AG10803 (cell line): ENCODE data around the gene AP1B1.

Experiments
- DNase-seq: peaks from one replicate; pipeline ENCODE4 v3.0.0; 2010; ENCODE audit warnings: low read depth
- H3K4me3 ChIP-seq: 2 replicates; pipeline ENCODE4 v1.5.1; 2011; ENCODE audit warnings: mild to moderate bottlenecking, low read length, control low read depth
- TF ChIP-seq, protein P1 (sequence below): conservative IDR thresholded peaks from 2 replicates; pipeline ENCODE4 v1.5.1; 2011; ENCODE audit warnings: mild to moderate bottlenecking, low read length, control low read depth, inconsistent platforms

The AP1B1 gene

GRCh38 chr22:29331658-29332300 lies 56.6 kb downstream of the AP1B1 start:
- no peak for DNase-seq
- TF ChIP-seq, protein P1, sequence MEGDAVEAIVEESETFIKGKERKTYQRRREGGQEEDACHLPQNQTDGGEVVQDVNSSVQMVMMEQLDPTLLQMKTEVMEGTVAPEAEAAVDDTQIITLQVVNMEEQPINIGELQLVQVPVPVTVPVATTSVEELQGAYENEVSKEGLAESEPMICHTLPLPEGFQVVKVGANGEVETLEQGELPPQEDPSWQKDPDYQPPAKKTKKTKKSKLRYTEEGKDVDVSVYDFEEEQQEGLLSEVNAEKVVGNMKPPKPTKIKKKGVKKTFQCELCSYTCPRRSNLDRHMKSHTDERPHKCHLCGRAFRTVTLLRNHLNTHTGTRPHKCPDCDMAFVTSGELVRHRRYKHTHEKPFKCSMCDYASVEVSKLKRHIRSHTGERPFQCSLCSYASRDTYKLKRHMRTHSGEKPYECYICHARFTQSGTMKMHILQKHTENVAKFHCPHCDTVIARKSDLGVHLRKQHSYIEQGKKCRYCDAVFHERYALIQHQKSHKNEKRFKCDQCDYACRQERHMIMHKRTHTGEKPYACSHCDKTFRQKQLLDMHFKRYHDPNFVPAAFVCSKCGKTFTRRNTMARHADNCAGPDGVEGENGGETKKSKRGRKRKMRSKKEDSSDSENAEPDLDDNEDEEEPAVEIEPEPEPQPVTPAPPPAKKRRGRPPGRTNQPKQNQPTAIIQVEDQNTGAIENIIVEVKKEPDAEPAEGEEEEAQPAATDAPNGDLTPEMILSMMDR = no peak
- no peak overlapping the region for H3K4me3 ChIP-seq

- TF ChIP-seq, protein P1 = no peak
- no peak for DNase-seq
- H3K4me3 ChIP-seq = no peak overlapping the region
Measured at GRCh38 chr22:29331213-29331612, 57.2 kb downstream of the AP1B1 start.

- peak; percentile 46 for DNase-seq
- TF ChIP-seq, protein P1 = no peak
- no peak overlapping the region for H3K4me3 ChIP-seq
Measured at GRCh38 chr22:29330753-29331152, 57.6 kb downstream of the AP1B1 start.

- H3K4me3 ChIP-seq = no peak overlapping the region
- TF ChIP-seq, protein P1 = no peak
- no peak for DNase-seq
Measured at GRCh38 chr22:29330291-29330690, 58.1 kb downstream of the AP1B1 start.

DNA sequence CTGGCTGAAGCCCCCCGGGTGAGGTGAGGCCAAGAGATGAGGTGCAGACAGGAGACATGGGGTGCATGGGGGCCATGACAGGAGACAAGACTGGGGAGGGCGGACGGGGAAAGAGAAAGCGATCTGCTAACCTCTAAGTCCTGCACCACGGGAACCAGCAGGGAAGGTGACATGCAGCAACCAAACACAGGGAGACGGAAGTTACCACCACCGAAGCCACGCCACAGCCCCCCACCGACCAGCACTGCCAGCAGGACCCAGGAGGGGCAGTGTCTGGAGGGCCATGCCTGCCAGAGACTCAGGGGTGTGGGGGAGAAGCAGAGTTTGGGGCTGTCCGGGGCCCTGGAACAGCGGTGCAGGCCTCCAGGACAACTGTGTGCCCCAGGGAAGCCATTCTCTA lies 58.8 kb downstream of the AP1B1 start:
- DNase-seq = no peak
- TF ChIP-seq, protein P1 = no peak
- no peak overlapping the region for H3K4me3 ChIP-seq

DNA sequence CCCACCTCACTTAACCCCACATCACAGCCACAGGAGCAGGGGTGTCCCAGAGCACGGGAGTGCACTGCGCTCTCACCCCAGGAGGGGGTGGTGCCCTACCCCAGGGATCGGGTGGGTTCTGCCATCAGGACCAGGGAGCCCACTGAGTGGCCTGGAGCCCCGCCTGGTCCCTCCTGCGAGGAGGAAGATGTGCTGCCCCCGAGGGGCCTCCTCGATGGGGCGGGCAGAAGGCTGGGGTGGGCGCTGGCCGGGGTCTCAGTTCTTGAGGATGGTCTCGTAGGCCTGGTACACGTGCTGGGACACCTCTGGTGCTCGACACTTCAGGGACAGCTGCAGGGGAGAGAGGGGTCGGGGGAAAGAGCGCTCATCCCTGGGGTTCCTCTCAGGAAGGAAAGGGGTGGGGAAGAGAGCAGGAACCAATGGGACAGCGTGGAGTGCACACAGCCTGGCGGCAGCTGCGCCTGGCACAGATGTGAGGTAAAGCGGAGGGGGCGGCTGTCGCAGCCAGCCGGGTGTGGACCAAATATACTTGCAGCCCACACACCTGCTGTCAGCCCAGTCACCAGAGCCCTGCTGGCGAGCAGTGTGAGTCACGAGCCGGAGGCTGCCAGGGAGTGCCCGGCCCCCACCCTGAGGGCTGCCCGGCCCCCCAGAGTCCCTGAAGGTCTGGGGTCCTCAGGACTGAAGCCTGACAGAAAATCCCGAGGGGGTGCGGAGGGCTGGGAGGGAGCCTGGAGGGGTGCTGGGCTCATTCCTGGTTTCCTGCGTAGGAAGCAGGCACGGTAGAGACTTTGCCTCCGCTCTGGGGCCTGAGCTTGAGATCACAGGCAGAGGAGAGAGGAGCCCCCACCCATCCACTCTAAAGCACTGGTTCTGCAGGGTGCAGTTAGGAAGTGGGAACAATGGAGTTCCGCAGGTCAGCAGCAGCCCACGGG lies 59.5 kb downstream of the AP1B1 start:
- no peak for DNase-seq
- H3K4me3 ChIP-seq = no peak overlapping the region
- TF ChIP-seq, protein P1 = no peak
